Glutamatergic neuron (in vitro differentiated cells): ENCODE measurements around the gene NDST3. TPM values are rescaled to one million over a fixed set of nuclear protein-coding genes. Genes with fewer than 3 reads are reported as not detected.
A peak's percentile ranks its signal among the peaks of the same experiment; 100 is the strongest.

Experiments used
- DNase-seq: peaks from one replicate; pipeline ENCODE4 v3.0.0; 2022
- H3K27ac Mint-ChIP-seq: one replicate; pipeline ENCODE4 v1.8.0; 2020; ENCODE audit warnings: mild to moderate bottlenecking, mixed read lengths, inconsistent platforms; ENCODE audit not compliant: unreplicated experiment
- H3K27me3 Mint-ChIP-seq: one replicate; pipeline ENCODE4 v1.8.0; 2020; ENCODE audit warnings: mild to moderate bottlenecking, moderate library complexity, mixed read lengths, inconsistent platforms; ENCODE audit not compliant: unreplicated experiment
- H3K36me3 Mint-ChIP-seq: one replicate; pipeline ENCODE4 v1.8.0; 2020; ENCODE audit warnings: mild to moderate bottlenecking, mixed read lengths, inconsistent platforms; ENCODE audit not compliant: unreplicated experiment
- H3K4me1 Mint-ChIP-seq: one replicate; pipeline ENCODE4 v1.8.0; 2020; ENCODE audit warnings: mild to moderate bottlenecking, low read depth, mixed read lengths, inconsistent platforms; ENCODE audit not compliant: unreplicated experiment
- H3K4me3 Mint-ChIP-seq: one replicate; pipeline ENCODE4 v1.8.0; 2020; ENCODE audit warnings: mild to moderate bottlenecking, mixed read lengths, inconsistent platforms; ENCODE audit not compliant: unreplicated experiment
- H3K9me3 Mint-ChIP-seq: one replicate; pipeline ENCODE4 v1.8.0; 2020; ENCODE audit warnings: mild to moderate bottlenecking, moderate library complexity, mixed read lengths, inconsistent platforms; ENCODE audit not compliant: unreplicated experiment
- total RNA-seq: library from RNA; stranded (reverse); fragmentation: NEBNext Ultra II Directional; extraction: Animal tissue kit (Norgen Biotek cat#: 25700); gene quantifications from one replicate; pipeline ENCODE4 v1.2.1, GENCODE V29; 2021; ENCODE audit not compliant: unreplicated experiment
- TF ChIP-seq, protein P1 (sequence below): fragments of 200-600 bp; sonication (generic); IDR thresholded peaks from one replicate; pipeline ENCODE4 v1.5.0; 2021; ENCODE audit not compliant: partially characterized antibody, unreplicated experiment

The NDST3 gene
- total RNA-seq, 1 donor from 2014 or later, result 38.4 TPM

DNA sequence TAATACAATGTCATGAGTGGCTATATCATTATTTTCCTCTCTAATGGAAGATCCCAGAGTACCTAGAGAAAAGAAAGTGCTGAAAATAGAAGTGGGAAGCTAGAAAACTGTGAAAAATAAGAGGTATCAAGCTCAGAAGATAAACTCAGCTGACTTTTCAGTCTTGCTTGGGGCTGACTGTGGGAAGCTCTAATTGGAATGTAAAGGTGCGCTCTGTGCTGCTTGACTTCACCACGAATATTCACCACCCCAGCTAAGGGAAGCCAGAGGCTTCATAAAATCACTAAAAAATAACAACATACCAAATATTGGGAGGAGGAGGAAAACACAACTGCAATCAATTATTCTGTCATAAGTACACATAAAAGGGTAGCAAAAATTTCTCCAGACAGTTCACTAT lies 25.1 kb downstream of the NDST3 start:
- Mint-ChIP-seq H3K27ac (no peak overlapping the region), H3K4me1 (no peaks in the 10 kb centered on the region), H3K4me3 (no peak overlapping the region), H3K36me3 (peaks cover 8% of the 10 kb centered on the region), H3K27me3 (peaks cover 2% of the 10 kb centered on the region), H3K9me3 (peaks cover 1% of the 10 kb centered on the region)
- TF ChIP-seq, protein P1, sequence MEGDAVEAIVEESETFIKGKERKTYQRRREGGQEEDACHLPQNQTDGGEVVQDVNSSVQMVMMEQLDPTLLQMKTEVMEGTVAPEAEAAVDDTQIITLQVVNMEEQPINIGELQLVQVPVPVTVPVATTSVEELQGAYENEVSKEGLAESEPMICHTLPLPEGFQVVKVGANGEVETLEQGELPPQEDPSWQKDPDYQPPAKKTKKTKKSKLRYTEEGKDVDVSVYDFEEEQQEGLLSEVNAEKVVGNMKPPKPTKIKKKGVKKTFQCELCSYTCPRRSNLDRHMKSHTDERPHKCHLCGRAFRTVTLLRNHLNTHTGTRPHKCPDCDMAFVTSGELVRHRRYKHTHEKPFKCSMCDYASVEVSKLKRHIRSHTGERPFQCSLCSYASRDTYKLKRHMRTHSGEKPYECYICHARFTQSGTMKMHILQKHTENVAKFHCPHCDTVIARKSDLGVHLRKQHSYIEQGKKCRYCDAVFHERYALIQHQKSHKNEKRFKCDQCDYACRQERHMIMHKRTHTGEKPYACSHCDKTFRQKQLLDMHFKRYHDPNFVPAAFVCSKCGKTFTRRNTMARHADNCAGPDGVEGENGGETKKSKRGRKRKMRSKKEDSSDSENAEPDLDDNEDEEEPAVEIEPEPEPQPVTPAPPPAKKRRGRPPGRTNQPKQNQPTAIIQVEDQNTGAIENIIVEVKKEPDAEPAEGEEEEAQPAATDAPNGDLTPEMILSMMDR, result no peak
- DNase-seq, result no peak

DNA sequence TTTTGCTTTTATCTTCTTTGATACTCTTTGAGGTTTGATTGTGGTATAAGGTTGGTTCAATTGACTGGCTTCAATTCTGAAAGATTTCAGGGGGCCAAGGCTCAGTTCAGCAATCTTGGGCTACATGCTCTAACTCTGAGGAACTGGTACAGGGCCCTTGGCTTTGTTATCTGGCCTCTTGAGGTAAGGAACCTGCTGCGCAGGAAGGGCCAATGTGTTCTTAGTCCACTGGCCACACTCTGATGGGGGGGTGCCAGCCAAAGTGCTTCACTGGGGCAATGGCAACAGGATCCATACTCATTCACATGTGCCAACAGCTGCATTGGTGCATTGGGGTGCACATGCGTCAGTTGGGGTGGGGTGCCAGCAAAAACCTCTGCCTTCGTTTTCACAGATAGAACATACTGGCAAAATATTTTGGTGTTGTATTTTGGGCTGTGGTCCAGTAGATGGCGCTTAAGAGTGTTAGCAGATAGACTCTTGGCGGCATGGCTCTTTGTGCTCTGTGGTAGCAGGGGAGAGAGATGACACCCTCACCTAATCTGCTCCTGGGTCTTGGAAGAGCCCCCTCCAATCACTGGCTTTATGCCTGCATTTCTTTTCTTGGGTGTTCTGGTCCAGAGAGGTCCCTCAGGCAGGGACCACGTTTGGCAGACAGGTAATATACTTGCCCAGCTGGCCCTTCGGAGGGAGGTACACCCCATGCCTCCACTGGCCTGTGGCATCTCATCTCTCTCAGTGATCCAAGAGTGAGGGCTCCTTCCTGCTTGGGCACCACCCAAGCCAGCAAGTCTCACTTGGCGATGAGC lies 42.9 kb downstream of the NDST3 start:
- no peak for DNase-seq
- Mint-ChIP-seq H3K27ac (no peak overlapping the region), H3K4me3 (no peak overlapping the region)

DNA sequence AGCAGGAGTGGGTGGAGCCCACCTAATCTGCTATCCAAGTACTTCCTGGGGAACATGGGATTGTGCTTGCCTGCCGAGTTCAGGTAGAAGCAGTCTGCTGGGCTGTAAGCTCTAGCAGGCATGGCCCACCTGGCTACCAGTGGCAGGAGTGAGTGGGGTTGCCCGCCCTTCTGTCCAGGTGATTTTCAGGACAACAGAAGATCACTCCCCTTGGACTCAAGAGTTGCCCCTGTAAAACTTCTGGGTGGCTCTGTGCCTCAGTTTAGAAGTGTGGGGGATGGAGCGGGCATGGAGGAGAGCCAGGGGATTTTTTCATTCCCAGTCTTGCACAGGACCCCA lies 43.5 kb downstream of the NDST3 start:
- no peaks in the 10 kb centered on the region for H3K27me3 Mint-ChIP-seq
- no peak for DNase-seq
- peaks cover 2% of the 10 kb centered on the region for H3K9me3 Mint-ChIP-seq
- H3K4me3 Mint-ChIP-seq, result no peak overlapping the region
- H3K36me3 Mint-ChIP-seq, result peaks cover 29% of the 10 kb centered on the region
- TF ChIP-seq, protein P1, result no peak
- H3K27ac Mint-ChIP-seq, result no peak overlapping the region
- peaks cover 12% of the 10 kb centered on the region for H3K4me1 Mint-ChIP-seq

More for the DNA sequence above, 42.9 kb downstream of the NDST3 start:
- Mint-ChIP-seq H3K36me3 (peaks cover 26% of the 10 kb centered on the region), H3K4me1 (peaks cover 11% of the 10 kb centered on the region), H3K9me3 (peaks cover 2% of the 10 kb centered on the region), H3K27me3 (no peaks in the 10 kb centered on the region)
- TF ChIP-seq, protein P1, result peak; percentile 34

DNA sequence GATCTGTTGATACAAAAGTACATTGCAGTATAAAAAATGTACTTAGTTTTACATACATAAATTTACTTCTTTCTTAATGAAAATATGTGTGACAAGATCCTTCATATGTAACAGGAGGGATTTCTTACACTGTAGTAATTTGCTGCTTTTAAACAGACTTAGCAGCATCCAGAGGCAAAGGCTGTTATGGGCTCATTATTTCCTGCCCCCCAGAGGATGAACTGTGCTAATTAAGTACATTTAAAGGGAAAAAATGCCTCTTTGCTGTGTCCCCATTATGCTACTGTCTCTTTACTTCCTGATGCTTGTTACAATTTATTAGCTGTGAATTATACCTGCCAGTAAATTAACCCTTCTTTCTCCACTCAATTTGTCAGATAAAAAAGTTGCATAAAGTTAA lies 47.1 kb downstream of the NDST3 start:
- peaks cover 21% of the 10 kb centered on the region for H3K36me3 Mint-ChIP-seq
- TF ChIP-seq, protein P1, result no peak
- no peaks in the 10 kb centered on the region for H3K27me3 Mint-ChIP-seq
- H3K27ac Mint-ChIP-seq, result no peak overlapping the region
- H3K4me1 Mint-ChIP-seq, result peaks cover 18% of the 10 kb centered on the region
- H3K9me3 Mint-ChIP-seq, result peaks cover 2% of the 10 kb centered on the region
- DNase-seq, result no peak
- no peak overlapping the region for H3K4me3 Mint-ChIP-seq

DNA sequence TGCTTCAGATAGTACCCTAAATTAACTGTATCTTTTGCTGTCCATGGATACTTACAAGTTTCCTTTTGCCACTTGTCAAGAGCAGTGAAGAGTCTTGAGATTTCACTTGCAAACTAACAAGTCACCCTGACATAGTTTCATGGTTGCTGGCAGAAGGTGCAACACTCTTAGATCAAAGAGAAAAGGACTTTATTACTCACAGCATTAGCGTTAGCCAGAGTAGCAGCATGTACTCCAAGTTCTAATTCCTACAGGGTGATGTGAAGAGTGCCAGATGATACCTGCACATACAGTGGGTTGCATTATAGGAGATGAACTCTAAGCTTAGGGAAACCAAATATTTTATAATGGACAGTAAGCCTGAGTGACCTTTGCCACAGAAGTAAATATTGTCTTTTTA lies 47.9 kb downstream of the NDST3 start:
- DNase-seq, result no peak
- Mint-ChIP-seq H3K4me3 (no peak overlapping the region), H3K36me3 (peaks cover 14% of the 10 kb centered on the region), H3K27me3 (no peaks in the 10 kb centered on the region), H3K4me1 (peaks cover 20% of the 10 kb centered on the region), H3K27ac (no peak overlapping the region), H3K9me3 (peaks cover 2% of the 10 kb centered on the region)
- TF ChIP-seq, protein P1, result no peak
